ENCODE measurements around the gene WDR6.

Gene WDR6

DNA sequence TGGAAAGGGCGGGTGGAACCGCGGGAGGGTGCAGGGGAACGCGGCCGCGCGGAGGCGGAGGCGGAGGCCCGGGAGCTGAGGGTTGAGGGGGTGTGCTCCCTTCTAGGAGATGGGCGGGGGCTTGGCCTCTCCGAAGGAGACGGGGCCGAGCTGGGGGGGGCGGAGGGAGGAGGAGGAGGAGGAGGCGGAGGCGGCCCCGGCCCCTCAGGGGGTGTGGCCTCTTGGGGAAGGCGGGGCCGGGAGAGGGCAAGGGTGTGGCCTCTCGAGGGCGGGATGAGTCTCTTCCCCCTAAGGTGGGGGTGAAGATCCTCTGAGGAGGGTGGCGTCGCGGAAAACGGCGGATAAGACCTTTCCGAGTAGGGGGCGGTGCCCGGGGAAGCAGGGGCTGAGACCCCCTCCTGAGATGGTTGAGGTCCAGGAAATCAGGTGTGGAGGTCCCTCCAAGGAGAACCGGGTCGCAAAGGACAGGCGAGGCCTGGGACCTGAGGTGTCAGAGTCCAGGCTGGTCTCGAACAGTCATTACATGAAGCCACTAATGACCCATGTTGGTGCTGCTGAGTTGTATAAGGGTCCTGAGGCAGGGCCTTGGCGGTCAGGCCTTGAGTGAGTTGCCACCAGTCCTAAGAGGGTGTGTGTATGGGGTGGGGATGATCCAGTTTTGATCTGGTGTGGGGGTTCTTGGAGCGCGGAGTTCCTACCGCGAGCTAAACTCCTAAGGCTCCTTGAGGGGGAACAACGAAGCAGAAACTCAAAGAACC is 759 bp downstream of the WDR6 start:
- TF ChIP-seq POLR2AphosphoS5 (IDR thresholded peaks at IDR 0.05; ENCODE audit: low read depth, low read length): no peak
- no peak for TF ChIP-seq FOXP2 (optimal IDR thresholded peaks at IDR 0.05; ENCODE audit: borderline replicate concordance, extremely low read depth, extremely low read length, insufficient read depth)
- no peak for TF ChIP-seq SIN3A (IDR thresholded peaks at IDR 0.05; ENCODE audit: borderline replicate concordance, insufficient read depth, low read length)
- no peak for TF ChIP-seq TAF1 (IDR thresholded peaks at IDR 0.05; ENCODE audit: borderline replicate concordance, insufficient read depth, low read length)
- TF ChIP-seq, protein P1, sequence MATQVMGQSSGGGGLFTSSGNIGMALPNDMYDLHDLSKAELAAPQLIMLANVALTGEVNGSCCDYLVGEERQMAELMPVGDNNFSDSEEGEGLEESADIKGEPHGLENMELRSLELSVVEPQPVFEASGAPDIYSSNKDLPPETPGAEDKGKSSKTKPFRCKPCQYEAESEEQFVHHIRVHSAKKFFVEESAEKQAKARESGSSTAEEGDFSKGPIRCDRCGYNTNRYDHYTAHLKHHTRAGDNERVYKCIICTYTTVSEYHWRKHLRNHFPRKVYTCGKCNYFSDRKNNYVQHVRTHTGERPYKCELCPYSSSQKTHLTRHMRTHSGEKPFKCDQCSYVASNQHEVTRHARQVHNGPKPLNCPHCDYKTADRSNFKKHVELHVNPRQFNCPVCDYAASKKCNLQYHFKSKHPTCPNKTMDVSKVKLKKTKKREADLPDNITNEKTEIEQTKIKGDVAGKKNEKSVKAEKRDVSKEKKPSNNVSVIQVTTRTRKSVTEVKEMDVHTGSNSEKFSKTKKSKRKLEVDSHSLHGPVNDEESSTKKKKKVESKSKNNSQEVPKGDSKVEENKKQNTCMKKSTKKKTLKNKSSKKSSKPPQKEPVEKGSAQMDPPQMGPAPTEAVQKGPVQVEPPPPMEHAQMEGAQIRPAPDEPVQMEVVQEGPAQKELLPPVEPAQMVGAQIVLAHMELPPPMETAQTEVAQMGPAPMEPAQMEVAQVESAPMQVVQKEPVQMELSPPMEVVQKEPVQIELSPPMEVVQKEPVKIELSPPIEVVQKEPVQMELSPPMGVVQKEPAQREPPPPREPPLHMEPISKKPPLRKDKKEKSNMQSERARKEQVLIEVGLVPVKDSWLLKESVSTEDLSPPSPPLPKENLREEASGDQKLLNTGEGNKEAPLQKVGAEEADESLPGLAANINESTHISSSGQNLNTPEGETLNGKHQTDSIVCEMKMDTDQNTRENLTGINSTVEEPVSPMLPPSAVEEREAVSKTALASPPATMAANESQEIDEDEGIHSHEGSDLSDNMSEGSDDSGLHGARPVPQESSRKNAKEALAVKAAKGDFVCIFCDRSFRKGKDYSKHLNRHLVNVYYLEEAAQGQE (IDR thresholded peaks at IDR 0.05; ENCODE audit: insufficient read depth in 1 of 2, low read depth in 2 of 2, low read length in 2 of 2): no peak

DNA sequence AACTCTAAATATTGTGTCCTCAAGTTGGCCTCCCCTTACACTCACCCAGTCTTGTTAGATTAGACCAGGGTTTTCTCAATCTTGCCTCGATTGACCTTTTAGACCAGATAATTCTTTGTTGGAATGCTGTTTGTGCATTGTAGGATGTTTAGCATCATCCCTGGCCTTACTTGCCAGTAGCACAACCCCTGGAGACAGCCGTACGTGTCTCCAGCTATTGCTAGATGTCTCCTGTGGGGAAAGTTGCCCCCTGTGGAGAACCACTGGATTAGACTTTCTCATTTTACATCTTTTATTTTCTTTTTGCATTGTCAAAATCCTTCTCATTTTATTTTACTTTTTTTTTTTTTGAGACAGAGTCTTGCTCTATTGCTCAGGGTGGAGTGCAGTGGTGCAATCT is 2.2 kb downstream of the WDR6 start:
- TF ChIP-seq POLR2AphosphoS5 (IDR thresholded peaks at IDR 0.05; ENCODE audit: low read depth, low read length) (no peak), TAF1 (IDR thresholded peaks at IDR 0.05; ENCODE audit: borderline replicate concordance, insufficient read depth, low read length) (no peak), FOXP2 (optimal IDR thresholded peaks at IDR 0.05; ENCODE audit: borderline replicate concordance, extremely low read depth, extremely low read length, insufficient read depth) (no peak), SIN3A (IDR thresholded peaks at IDR 0.05; ENCODE audit: borderline replicate concordance, insufficient read depth, low read length) (no peak)
- TF ChIP-seq, protein P1 (IDR thresholded peaks at IDR 0.05; ENCODE audit: insufficient read depth in 1 of 2, low read depth in 2 of 2, low read length in 2 of 2): no peak

DNA sequence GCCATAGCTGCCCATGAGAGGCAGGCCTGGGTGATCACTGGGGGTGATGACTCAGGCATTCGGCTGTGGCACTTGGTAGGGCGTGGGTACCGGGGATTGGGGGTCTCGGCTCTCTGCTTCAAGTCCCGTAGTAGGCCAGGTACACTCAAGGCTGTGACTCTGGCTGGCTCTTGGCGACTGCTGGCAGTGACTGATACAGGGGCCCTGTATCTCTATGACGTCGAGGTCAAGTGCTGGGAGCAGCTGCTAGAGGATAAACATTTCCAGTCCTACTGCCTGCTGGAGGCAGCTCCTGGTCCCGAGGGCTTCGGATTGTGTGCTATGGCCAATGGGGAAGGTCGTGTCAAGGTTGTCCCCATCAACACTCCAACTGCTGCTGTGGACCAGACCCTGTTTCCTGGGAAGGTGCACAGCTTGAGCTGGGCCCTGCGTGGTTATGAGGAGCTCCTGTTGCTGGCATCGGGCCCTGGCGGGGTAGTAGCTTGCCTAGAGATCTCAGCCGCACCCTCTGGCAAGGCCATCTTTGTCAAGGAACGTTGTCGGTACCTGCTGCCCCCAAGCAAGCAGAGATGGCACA is 5.3 kb downstream of the WDR6 start:
- TF ChIP-seq POLR2AphosphoS5 (IDR thresholded peaks at IDR 0.05; ENCODE audit: low read depth, low read length): no peak
- TF ChIP-seq, protein P1 (IDR thresholded peaks at IDR 0.05; ENCODE audit: insufficient read depth in 1 of 2, low read depth in 2 of 2, low read length in 2 of 2): no peak
- no peak for TF ChIP-seq SIN3A (IDR thresholded peaks at IDR 0.05; ENCODE audit: borderline replicate concordance, insufficient read depth, low read length)
- TF ChIP-seq FOXP2 (optimal IDR thresholded peaks at IDR 0.05; ENCODE audit: borderline replicate concordance, extremely low read depth, extremely low read length, insufficient read depth): no peak
- TF ChIP-seq TAF1 (IDR thresholded peaks at IDR 0.05; ENCODE audit: borderline replicate concordance, insufficient read depth, low read length): no peak

DNA sequence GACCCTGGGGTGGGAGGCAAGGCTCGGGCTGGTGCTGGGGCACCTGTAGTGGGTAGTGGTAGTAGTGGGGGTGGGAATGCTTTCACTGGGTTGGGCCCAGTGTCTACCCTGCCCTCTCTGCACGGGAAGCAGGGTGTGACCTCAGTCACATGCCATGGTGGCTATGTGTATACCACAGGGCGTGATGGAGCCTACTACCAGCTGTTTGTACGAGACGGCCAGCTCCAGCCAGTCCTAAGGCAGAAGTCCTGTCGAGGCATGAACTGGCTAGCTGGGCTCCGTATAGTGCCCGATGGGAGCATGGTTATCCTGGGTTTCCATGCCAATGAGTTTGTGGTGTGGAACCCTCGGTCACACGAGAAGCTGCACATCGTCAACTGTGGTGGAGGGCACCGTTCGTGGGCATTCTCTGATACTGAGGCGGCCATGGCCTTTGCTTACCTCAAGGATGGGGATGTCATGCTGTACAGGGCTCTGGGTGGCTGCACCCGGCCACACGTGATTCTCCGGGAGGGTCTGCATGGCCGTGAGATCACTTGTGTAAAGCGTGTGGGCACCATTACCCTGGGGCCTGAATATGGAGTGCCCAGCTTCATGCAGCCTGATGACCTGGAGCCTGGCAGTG is 6.0 kb downstream of the WDR6 start:
- no peak for TF ChIP-seq POLR2AphosphoS5 (IDR thresholded peaks at IDR 0.05; ENCODE audit: low read depth, low read length)
- no peak for TF ChIP-seq FOXP2 (optimal IDR thresholded peaks at IDR 0.05; ENCODE audit: borderline replicate concordance, extremely low read depth, extremely low read length, insufficient read depth)
- TF ChIP-seq, protein P1 (IDR thresholded peaks at IDR 0.05; ENCODE audit: insufficient read depth in 1 of 2, low read depth in 2 of 2, low read length in 2 of 2): no peak
- no peak for TF ChIP-seq TAF1 (IDR thresholded peaks at IDR 0.05; ENCODE audit: borderline replicate concordance, insufficient read depth, low read length)
- no peak for TF ChIP-seq SIN3A (IDR thresholded peaks at IDR 0.05; ENCODE audit: borderline replicate concordance, insufficient read depth, low read length)
